MM.1S (cell line): ENCODE measurements around the gene GLIS2.

Experiments used
- EZH2 ChIP-seq: fragments of 300-600 bp; sonication (generic); optimal IDR thresholded peaks from 2 replicates; pipeline ENCODE3; 2017; ENCODE audit warnings: low read depth, mild to moderate bottlenecking, antibody characterized with exemption, low read length, mixed read lengths
- TF ChIP-seq, protein P1 (sequence below): fragments of 300-600 bp; sonication (generic); IDR thresholded peaks from 2 replicates; pipeline ENCODE4 v1.5.1; 2016; ENCODE audit warnings: antibody characterized with exemption, low read length, mixed read lengths

DNA sequence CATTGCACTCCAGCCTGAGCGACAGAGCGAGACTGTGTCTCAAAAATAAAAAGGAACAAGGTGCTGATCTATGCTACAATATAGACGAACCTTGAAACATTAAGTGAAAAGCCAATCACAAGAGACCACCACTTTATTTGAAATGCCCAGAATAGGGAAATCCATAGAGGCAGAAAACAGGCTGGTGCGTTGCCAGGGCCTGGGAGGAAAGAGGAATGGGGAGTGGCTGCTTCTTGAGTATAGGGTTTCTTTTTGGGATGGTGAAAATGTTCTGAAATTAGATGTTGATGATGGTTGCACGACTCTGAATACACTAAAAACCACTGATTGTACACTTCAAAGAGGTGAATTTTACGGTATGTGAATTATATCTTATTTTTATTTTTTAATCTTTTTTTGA lies 20.3 kb upstream of the GLIS2 start:
- TF ChIP-seq, protein P1, sequence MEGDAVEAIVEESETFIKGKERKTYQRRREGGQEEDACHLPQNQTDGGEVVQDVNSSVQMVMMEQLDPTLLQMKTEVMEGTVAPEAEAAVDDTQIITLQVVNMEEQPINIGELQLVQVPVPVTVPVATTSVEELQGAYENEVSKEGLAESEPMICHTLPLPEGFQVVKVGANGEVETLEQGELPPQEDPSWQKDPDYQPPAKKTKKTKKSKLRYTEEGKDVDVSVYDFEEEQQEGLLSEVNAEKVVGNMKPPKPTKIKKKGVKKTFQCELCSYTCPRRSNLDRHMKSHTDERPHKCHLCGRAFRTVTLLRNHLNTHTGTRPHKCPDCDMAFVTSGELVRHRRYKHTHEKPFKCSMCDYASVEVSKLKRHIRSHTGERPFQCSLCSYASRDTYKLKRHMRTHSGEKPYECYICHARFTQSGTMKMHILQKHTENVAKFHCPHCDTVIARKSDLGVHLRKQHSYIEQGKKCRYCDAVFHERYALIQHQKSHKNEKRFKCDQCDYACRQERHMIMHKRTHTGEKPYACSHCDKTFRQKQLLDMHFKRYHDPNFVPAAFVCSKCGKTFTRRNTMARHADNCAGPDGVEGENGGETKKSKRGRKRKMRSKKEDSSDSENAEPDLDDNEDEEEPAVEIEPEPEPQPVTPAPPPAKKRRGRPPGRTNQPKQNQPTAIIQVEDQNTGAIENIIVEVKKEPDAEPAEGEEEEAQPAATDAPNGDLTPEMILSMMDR: no peak
- TF ChIP-seq EZH2: no peak
